ENCODE measurements around the gene INKA2. TPM values are rescaled to one million over a fixed set of nuclear protein-coding genes. Genes with fewer than 3 reads are reported as not detected.

The INKA2 gene
- total RNA-seq, 1 experiment from 2014 or later: 12.3 TPM

- no peak for DNase-seq
- Histone ChIP-seq H2BK15ac (ENCODE audit: low read depth, low read length) (no peak overlapping the region), H3K18ac (ENCODE audit: insufficient read length, low read depth, low read length) (no peak overlapping the region), H2BK5ac (ENCODE audit: insufficient read length, low read length) (no peak overlapping the region), H4K20me1 (ENCODE audit: control insufficient read depth, insufficient read depth, insufficient read length) (no peaks in the 10 kb centered on the region), H3K23me2 (ENCODE audit: insufficient read length, low read depth, low read length, poor library complexity, severe bottlenecking) (no peaks in the 10 kb centered on the region), H2BK20ac (ENCODE audit: low read depth, low read length, poor library complexity, severe bottlenecking) (no peak overlapping the region), H3K4me2 (ENCODE audit: insufficient read depth, insufficient read length, low read length) (no peak overlapping the region), H3K4me1 (ENCODE audit: insufficient read depth, low read length) (no peaks in the 10 kb centered on the region), H3K27ac (ENCODE audit: insufficient read length, low read depth, low read length) (no peak overlapping the region), H3K23ac (ENCODE audit: insufficient read length, low read depth, low read length) (no peak overlapping the region), H3K4ac (ENCODE audit: low read depth, low read length) (no peak overlapping the region), H3K79me2 (ENCODE audit: insufficient read depth, low read length) (no peaks in the 10 kb centered on the region), H3K9ac (ENCODE audit: extremely low read depth, insufficient read length, low read length) (no peak overlapping the region), H3K27me3 (ENCODE audit: insufficient read depth, low read length) (no peaks in the 10 kb centered on the region), H3T11ph (ENCODE audit: low read length) (no peak overlapping the region), H2BK120ac (ENCODE audit: low read depth, low read length, poor library complexity, severe bottlenecking) (no peak overlapping the region), H3K79me1 (ENCODE audit: insufficient read depth, low read depth, low read length, poor library complexity, severe bottlenecking) (no peaks in the 10 kb centered on the region), H2AFZ (ENCODE audit: low read length) (no peak overlapping the region), H3K9me3 (ENCODE audit: control insufficient read depth, low read depth, low read length) (no peaks in the 10 kb centered on the region), H2AK5ac (ENCODE audit: insufficient read length, low read length) (no peak overlapping the region), H4K8ac (replicated peaks; ENCODE audit: insufficient read length, low read depth, low read length) (no peak overlapping the region), H3K14ac (ENCODE audit: insufficient read depth, low read length) (no peak overlapping the region), H3K56ac (ENCODE audit: insufficient read length, low read depth, low read length) (no peak overlapping the region), H4K91ac (ENCODE audit: insufficient read length, low read depth, low read length) (no peak overlapping the region), H4K5ac (ENCODE audit: insufficient read length, low read depth, low read length) (no peak overlapping the region), H2BK12ac (ENCODE audit: insufficient read length, low read depth, low read length) (no peak overlapping the region)
- WGBS (ENCODE audit: extremely low coverage, insufficient read length, low lambda C conversion rate): no CpG with 5 or more reads among the region's 1 CpG
- peaks cover 4 to 23% (median 19%) of the 10 kb centered on the region in 3 experiments for H3K36me3 Mint-ChIP-seq (ENCODE audit: insufficient read depth in 1 of 3, low read depth in 3 of 3)
- H3K9me3 Mint-ChIP-seq: no peaks in the 10 kb centered on the region
- no peak overlapping the region for H3K4me3 Mint-ChIP-seq
- H3K27me3 Mint-ChIP-seq (ENCODE audit: low read depth): no peaks in the 10 kb centered on the region
- H3K4me1 Mint-ChIP-seq: no peaks in the 10 kb centered on the region
- H3K27ac Mint-ChIP-seq: no peak overlapping the region
- TF ChIP-seq CTCF (conservative IDR thresholded peaks at IDR 0.05): no peak
These were observed 29.2 kb downstream of the INKA2 start for GRCh38 chr1:111709986-111710385.
